ENCODE data around the gene BPIFB1. TPM values are rescaled to one million over a fixed set of nuclear protein-coding genes. Genes with fewer than 3 reads are reported as not detected.

BPIFB1 gene
- total and polyA plus RNA-seq, 2 donors (not counting 3 experiments of a cell fraction or from before 2014, with no cell fraction given), result not detected

DNA sequence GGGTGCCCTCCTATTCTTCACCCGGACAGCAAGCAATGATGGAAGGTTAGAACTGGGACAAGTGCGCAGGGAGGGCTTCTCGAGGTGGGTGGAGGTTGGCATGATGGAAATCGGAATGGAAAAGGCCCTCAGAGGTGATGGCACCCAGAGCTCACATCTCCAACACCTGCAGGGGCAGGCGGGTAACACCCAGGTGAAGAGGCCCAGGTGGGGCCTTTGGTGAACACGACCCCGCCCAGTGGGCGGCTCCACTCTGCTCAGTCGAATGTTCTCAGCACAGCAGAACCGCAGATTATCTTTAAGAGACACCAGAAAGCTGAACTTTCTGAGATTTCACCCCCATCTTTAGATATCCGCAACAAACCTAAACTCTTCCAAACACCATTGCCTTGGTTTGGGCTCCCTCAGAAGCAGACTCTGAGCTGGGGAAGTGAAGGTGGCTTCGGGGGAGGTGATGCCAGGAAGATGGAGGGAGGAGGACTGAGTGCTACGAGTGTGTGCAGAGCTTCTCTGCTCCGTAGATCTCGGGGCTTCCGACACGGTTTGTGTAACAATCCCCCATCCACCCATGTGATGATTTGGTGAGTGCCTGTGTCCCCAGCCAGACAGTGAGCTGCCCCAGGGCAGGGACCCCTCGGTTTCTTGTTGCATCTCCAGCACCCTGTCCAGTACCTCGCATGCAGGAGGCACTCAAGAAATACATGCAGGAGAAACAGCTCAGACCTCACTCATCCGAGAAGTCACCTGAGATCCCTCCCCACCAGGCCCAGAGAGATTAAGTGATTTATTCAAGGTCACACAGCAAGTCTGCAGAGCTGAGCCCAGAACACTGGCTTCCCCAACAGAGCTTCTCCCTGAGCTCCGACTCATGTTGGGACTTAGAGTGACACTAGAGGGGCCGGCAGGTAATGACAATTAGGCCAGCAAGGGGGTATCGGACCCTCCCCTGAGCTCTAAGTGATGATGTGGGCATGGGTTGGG is 45.4 kb downstream of the BPIFB1 start:
- FAIRE-seq, result no peak
- no TSS peak for BruUV-seq (replicated peaks)

More for the DNA sequence above, 45.4 kb downstream of the BPIFB1 start:
- Histone ChIP-seq H2AFZ (ENCODE audit: low read depth, low read length) (no peak overlapping the region), H3K4me2 (ENCODE audit: insufficient read depth, low read length) (no peak overlapping the region), H4K20me1 (replicated peaks; ENCODE audit: control insufficient read depth, extremely low read depth, insufficient read depth, low read length) (no peaks in the 10 kb centered on the region), H3K27ac (ENCODE audit: insufficient read depth, low read depth, low read length) (no peak overlapping the region), H3K9me3 (replicated peaks; ENCODE audit: control insufficient read depth, insufficient read depth, low read length) (no peaks in the 10 kb centered on the region), H3K79me2 (ENCODE audit: control insufficient read depth, insufficient read depth, low read length) (no peaks in the 10 kb centered on the region), H3K4me1 (ENCODE audit: control insufficient read depth, extremely low read depth, insufficient read depth, low read length) (no peaks in the 10 kb centered on the region), H3K9ac (replicated peaks; ENCODE audit: extremely low read depth, insufficient read depth, low read length) (no peak overlapping the region), H3K27me3 (ENCODE audit: control insufficient read depth in 2 of 2, insufficient read depth in 2 of 2, low read length in 2 of 2) (peaks cover 0 to under 1% of the 10 kb centered on the region in 2 experiments), H3K36me3 (ENCODE audit: control insufficient read depth in 2 of 2, extremely low read depth in 1 of 2, insufficient read depth in 2 of 2, low read length in 2 of 2) (no peaks in the 10 kb centered on the region), H3K9me1 (replicated peaks; ENCODE audit: control insufficient read depth, extremely low read depth, insufficient read depth, low read length) (no peaks in the 10 kb centered on the region), H3K4me3 (replicated peaks in 1 of 3; ENCODE audit: insufficient read depth in 1 of 3, low read depth in 1 of 3, low read length in 3 of 3) (no peak overlapping the region)
- dilution Hi-C loops (cut with MboI; ENCODE audit: extremely low pct_ligation_motif_present, low sequenced_read_pairs), result no loop called here
- TF ChIP-seq, protein P1, sequence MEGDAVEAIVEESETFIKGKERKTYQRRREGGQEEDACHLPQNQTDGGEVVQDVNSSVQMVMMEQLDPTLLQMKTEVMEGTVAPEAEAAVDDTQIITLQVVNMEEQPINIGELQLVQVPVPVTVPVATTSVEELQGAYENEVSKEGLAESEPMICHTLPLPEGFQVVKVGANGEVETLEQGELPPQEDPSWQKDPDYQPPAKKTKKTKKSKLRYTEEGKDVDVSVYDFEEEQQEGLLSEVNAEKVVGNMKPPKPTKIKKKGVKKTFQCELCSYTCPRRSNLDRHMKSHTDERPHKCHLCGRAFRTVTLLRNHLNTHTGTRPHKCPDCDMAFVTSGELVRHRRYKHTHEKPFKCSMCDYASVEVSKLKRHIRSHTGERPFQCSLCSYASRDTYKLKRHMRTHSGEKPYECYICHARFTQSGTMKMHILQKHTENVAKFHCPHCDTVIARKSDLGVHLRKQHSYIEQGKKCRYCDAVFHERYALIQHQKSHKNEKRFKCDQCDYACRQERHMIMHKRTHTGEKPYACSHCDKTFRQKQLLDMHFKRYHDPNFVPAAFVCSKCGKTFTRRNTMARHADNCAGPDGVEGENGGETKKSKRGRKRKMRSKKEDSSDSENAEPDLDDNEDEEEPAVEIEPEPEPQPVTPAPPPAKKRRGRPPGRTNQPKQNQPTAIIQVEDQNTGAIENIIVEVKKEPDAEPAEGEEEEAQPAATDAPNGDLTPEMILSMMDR (IDR thresholded peaks at IDR 0.05; ENCODE audit: extremely low read depth in 1 of 2, insufficient read depth in 1 of 2, low read depth in 1 of 2, low read length in 2 of 2), result no peak
- TF ChIP-seq EZH2 (IDR thresholded peaks at IDR 0.05; ENCODE audit: borderline replicate concordance, low read depth, low read length, severe bottlenecking), result no peak
- TF ChIP-seq, protein P2, sequence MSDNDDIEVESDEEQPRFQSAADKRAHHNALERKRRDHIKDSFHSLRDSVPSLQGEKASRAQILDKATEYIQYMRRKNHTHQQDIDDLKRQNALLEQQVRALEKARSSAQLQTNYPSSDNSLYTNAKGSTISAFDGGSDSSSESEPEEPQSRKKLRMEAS (IDR thresholded peaks at IDR 0.05; ENCODE audit: insufficient read depth, insufficient read length), result no peak
- TF ChIP-seq POLR2AphosphoS5 (IDR thresholded peaks at IDR 0.05; ENCODE audit: insufficient read depth, low read depth, low read length), result no peak
- no peak for TF ChIP-seq GATA2 (IDR thresholded peaks at IDR 0.05; ENCODE audit: insufficient read depth, insufficient read length, low read depth, low read length)
- ChIA-PET CTCF (no interaction called here), POLR2A (no interaction called here)
- intact Hi-C loops (cut with micrococcal nuclease), result no loop called here
- DNase-seq (ENCODE audit: low read depth, low spot score), result no peak
